ENCODE data around the gene LYST.

GRCh38 chr1:235783148-235783776 is 83.4 kb downstream of the LYST start:
- TF ChIP-seq POLR2A (IDR thresholded peaks at IDR 0.05): no peak
- TF ChIP-seq CTCF (IDR thresholded peaks at IDR 0.05 in 8 of 11, conservative IDR thresholded peaks at IDR 0.05 in 3 of 11): peak in 5 of 11 experiments; percentile 6 to 44 (median 12)

Data from spleen (tissue), 7 donors.